ENCODE measurements around the gene KRTAP5-1. TPM values are rescaled to one million over a fixed set of nuclear protein-coding genes. Genes with fewer than 3 reads are reported as not detected.

Gene KRTAP5-1
- total RNA-seq, 1 donor = not detected

GRCh38 chr11:1538153-1538552 lies 46.9 kb downstream of the KRTAP5-1 start:
- no peak for TF ChIP-seq CTCF (IDR thresholded peaks at IDR 0.05; ENCODE audit: extremely low read depth, low read depth, low read length)
- DNase-seq (ENCODE audit: insufficient read length, low spot score, missing footprints) = no peak
- Histone ChIP-seq H3K9me3 (ENCODE audit: low read depth, low read length) (no peaks in the 10 kb centered on the region), H2AFZ (ENCODE audit: low read length) (no peak overlapping the region), H3K79me2 (ENCODE audit: insufficient read depth, low read length) (peaks cover 43% of the 10 kb centered on the region), H3K36me3 (ENCODE audit: insufficient read depth, low read length) (no peaks in the 10 kb centered on the region), H3K4me1 (ENCODE audit: insufficient read depth, low read length) (peaks cover 13% of the 10 kb centered on the region), H3K4me2 (ENCODE audit: insufficient read depth, low read length) (no peak overlapping the region), H4K20me1 (ENCODE audit: insufficient read depth, low read length) (peaks cover 30% of the 10 kb centered on the region), H3K4me3 (ENCODE audit: insufficient read depth, low read length) (no peak overlapping the region), H3K27ac (ENCODE audit: low read depth, low read length) (no peak overlapping the region), H3K27me3 (ENCODE audit: insufficient read depth, low read length) (peaks cover 13% of the 10 kb centered on the region)

- H3K79me2 ChIP-seq (ENCODE audit: insufficient read depth, low read length) = peaks cover 62% of the 10 kb centered on the region
- no peak overlapping the region for H3K4me3 ChIP-seq (ENCODE audit: insufficient read depth, low read length)
- no peak for TF ChIP-seq CTCF (IDR thresholded peaks at IDR 0.05; ENCODE audit: extremely low read depth, low read depth, low read length)
- H3K4me1 ChIP-seq (ENCODE audit: insufficient read depth, low read length) = peaks cover 19% of the 10 kb centered on the region
- no peak overlapping the region for H3K27ac ChIP-seq (ENCODE audit: low read depth, low read length)
- no peaks in the 10 kb centered on the region for H3K9me3 ChIP-seq (ENCODE audit: low read depth, low read length)
- no peak overlapping the region for H2AFZ ChIP-seq (ENCODE audit: low read length)
- H3K36me3 ChIP-seq (ENCODE audit: insufficient read depth, low read length) = no peaks in the 10 kb centered on the region
- peaks cover 13% of the 10 kb centered on the region for H3K27me3 ChIP-seq (ENCODE audit: insufficient read depth, low read length)
- no peak overlapping the region for H3K4me2 ChIP-seq (ENCODE audit: insufficient read depth, low read length)
- DNase-seq (ENCODE audit: insufficient read length, low spot score, missing footprints) = no peak
- peaks cover 49% of the 10 kb centered on the region for H4K20me1 ChIP-seq (ENCODE audit: insufficient read depth, low read length)
These were observed 48.8 kb downstream of the KRTAP5-1 start for GRCh38 chr11:1536065-1536843.

GRCh38 chr11:1534682-1535081 lies 50.4 kb downstream of the KRTAP5-1 start:
- Histone ChIP-seq H2AFZ (ENCODE audit: low read length) (no peak overlapping the region), H4K20me1 (ENCODE audit: insufficient read depth, low read length) (peaks cover 62% of the 10 kb centered on the region), H3K79me2 (ENCODE audit: insufficient read depth, low read length) (peaks cover 76% of the 10 kb centered on the region), H3K27ac (ENCODE audit: low read depth, low read length) (peak overlapping the region; percentile 39), H3K4me3 (ENCODE audit: insufficient read depth, low read length) (no peak overlapping the region), H3K4me1 (ENCODE audit: insufficient read depth, low read length) (peaks cover 19% of the 10 kb centered on the region), H3K27me3 (ENCODE audit: insufficient read depth, low read length) (peaks cover 13% of the 10 kb centered on the region), H3K36me3 (ENCODE audit: insufficient read depth, low read length) (no peaks in the 10 kb centered on the region), H3K4me2 (ENCODE audit: insufficient read depth, low read length) (peak overlapping the region; percentile 3), H3K9me3 (ENCODE audit: low read depth, low read length) (no peaks in the 10 kb centered on the region)
- TF ChIP-seq CTCF (IDR thresholded peaks at IDR 0.05; ENCODE audit: extremely low read depth, low read depth, low read length) = no peak
- peak; percentile 92 for DNase-seq (ENCODE audit: insufficient read length, low spot score, missing footprints)

Other genes with a start within 250 kb of the KRTAP5-1 start
- gene BRSK2, start 195.3 kb downstream of the KRTAP5-1 start, total RNA-seq = 0.36 TPM in 1 of 2 replicates, not detected in the other
- gene MOB2, start 98.5 kb downstream of the KRTAP5-1 start, total RNA-seq = 28.2 and 29.8 TPM in 2 replicates
- under 0.01 TPM in 2 replicates for gene DUSP8, start 13.0 kb downstream of the KRTAP5-1 start, total RNA-seq
- gene KRTAP5-2, start 13.0 kb upstream of the KRTAP5-1 start, total RNA-seq = not detected in 2 replicates
- not detected in 2 replicates for gene KRTAP5-3, start 23.2 kb upstream of the KRTAP5-1 start, total RNA-seq
- gene KRTAP5-4, start 36.9 kb upstream of the KRTAP5-1 start, total RNA-seq = not detected in 2 replicates
- gene KRTAP5-5, start 44.5 kb upstream of the KRTAP5-1 start, total RNA-seq = not detected in 2 replicates
- not detected in 2 replicates for gene KRTAP5-6, start 111.9 kb upstream of the KRTAP5-1 start, total RNA-seq
- 15.0 and 18.1 TPM in 2 replicates for gene IFITM10, start 165.3 kb upstream of the KRTAP5-1 start, total RNA-seq
- gene CTSD, start 178.6 kb upstream of the KRTAP5-1 start, total RNA-seq = 491 and 519 TPM in 2 replicates
- gene SYT8, start 249.7 kb upstream of the KRTAP5-1 start, total RNA-seq = 0.36 and 0.59 TPM in 2 replicates

All from osteoblast (primary cell).